Calu3 (cell line): Measurements from ENCODE around the gene FGGY. TPM values are rescaled to one million over a fixed set of nuclear protein-coding genes. Genes with fewer than 3 reads are reported as not detected.
"Not testable (repeated sequence)": the region's sequence is repeated elsewhere in the genome, so short reads cannot be mapped to it uniquely, and the experiment has no call there.

Source experiments
- BruUV-seq: library from RNA; stranded (reverse); fragments of 400-500 nt; replicated peaks from 2 replicates; lab custom pipeline; 2021; lab: Mats Ljungman, UMichigan
- CTCF ChIA-PET: fragments of 300-600 bp; sonication (Branson Sonifier 250); formaldehyde crosslinking; loops from one replicate; lab custom pipeline; 2022; ENCODE audit warnings: antibody characterized with exemption; lab: Charles Lee
- DNase-seq: peaks from one replicate; pipeline ENCODE4 v3.0.0; 2022
- H3K27ac Mint-ChIP-seq: one replicate; pipeline ENCODE4 v1.8.0; 2022; ENCODE audit warnings: mixed read lengths; ENCODE audit not compliant: unreplicated experiment
- H3K27me3 Mint-ChIP-seq: one replicate; pipeline ENCODE4 v1.8.0; 2022; ENCODE audit warnings: mixed read lengths; ENCODE audit not compliant: unreplicated experiment
- H3K36me3 Mint-ChIP-seq: one replicate; pipeline ENCODE4 v1.8.0; 2022; ENCODE audit warnings: mild to moderate bottlenecking, moderate library complexity, mixed read lengths; ENCODE audit not compliant: insufficient read depth, unreplicated experiment
- H3K4me1 Mint-ChIP-seq: one replicate; pipeline ENCODE4 v1.8.0; 2022; ENCODE audit warnings: mild to moderate bottlenecking, low read depth, mixed read lengths; ENCODE audit not compliant: unreplicated experiment
- H3K4me3 Mint-ChIP-seq: one replicate; pipeline ENCODE4 v1.8.0; 2022; ENCODE audit warnings: mild to moderate bottlenecking, low read depth, moderate library complexity, mixed read lengths; ENCODE audit not compliant: unreplicated experiment
- H3K9me3 Mint-ChIP-seq: one replicate; pipeline ENCODE4 v1.8.0; 2022; ENCODE audit warnings: low read depth, mixed read lengths; ENCODE audit not compliant: unreplicated experiment
- intact Hi-C: fragments of 100-400 bp; cut with micrococcal nuclease; formaldehyde crosslinking; loops from one replicate; pipeline ENCODE4 v1.10.0; 2022; ENCODE audit not compliant: unreplicated experiment
- total RNA-seq: library from RNA; stranded (reverse); gene quantifications from 2 replicates; pipeline ENCODE4 v1.2.3, GENCODE V29; 2022
- TF ChIP-seq, protein P1 (sequence below): fragments of 200-600 bp; IDR thresholded peaks from one replicate; pipeline ENCODE4 v1.8.0; 2022; ENCODE audit warnings: antibody characterized with exemption; ENCODE audit not compliant: unreplicated experiment

Gene FGGY
- total RNA-seq, 1 experiment from 2014 or later: 11.1 TPM

DNA sequence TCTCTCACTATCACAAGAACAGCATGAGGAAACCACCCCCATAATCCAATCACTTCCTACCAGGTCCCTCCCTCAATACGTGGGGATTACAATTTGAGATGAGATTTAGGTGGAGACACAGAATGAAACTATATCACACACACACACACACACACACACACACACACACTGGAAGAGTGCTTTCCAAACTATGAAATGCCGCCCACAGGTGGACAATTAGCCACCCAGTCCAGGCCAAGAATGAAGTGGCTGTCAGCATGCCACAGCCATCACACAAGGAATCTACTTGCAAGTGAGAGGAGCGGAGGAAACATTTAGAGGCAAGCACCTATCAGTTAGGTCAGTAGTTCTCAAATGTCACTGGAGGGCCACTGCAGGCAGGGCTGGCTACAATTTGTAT is 412.4 kb downstream of the FGGY start:
- CTCF ChIA-PET: no interaction called here
- H3K9me3 Mint-ChIP-seq: no peaks in the 10 kb centered on the region

GRCh38 chr1:59710920-59711319 is 414.0 kb downstream of the FGGY start:
- DNase-seq, CTCF ChIA-PET, H3K4me3 Mint-ChIP-seq, H3K27ac Mint-ChIP-seq, BruUV-seq, H3K27me3 Mint-ChIP-seq, H3K36me3 Mint-ChIP-seq, intact Hi-C loops, H3K9me3 Mint-ChIP-seq, H3K4me1 Mint-ChIP-seq: not testable (repeated sequence)

More for the DNA sequence above, 412.4 kb downstream of the FGGY start:
- intact Hi-C loops: no loop called here
- Mint-ChIP-seq H3K27ac (no peak overlapping the region), H3K4me3 (no peak overlapping the region), H3K4me1 (peaks cover 9% of the 10 kb centered on the region), H3K36me3 (no peaks in the 10 kb centered on the region), H3K27me3 (no peaks in the 10 kb centered on the region)
- BruUV-seq: no TSS peak
- DNase-seq: no peak
- TF ChIP-seq, protein P1, sequence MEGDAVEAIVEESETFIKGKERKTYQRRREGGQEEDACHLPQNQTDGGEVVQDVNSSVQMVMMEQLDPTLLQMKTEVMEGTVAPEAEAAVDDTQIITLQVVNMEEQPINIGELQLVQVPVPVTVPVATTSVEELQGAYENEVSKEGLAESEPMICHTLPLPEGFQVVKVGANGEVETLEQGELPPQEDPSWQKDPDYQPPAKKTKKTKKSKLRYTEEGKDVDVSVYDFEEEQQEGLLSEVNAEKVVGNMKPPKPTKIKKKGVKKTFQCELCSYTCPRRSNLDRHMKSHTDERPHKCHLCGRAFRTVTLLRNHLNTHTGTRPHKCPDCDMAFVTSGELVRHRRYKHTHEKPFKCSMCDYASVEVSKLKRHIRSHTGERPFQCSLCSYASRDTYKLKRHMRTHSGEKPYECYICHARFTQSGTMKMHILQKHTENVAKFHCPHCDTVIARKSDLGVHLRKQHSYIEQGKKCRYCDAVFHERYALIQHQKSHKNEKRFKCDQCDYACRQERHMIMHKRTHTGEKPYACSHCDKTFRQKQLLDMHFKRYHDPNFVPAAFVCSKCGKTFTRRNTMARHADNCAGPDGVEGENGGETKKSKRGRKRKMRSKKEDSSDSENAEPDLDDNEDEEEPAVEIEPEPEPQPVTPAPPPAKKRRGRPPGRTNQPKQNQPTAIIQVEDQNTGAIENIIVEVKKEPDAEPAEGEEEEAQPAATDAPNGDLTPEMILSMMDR: no peak

DNA sequence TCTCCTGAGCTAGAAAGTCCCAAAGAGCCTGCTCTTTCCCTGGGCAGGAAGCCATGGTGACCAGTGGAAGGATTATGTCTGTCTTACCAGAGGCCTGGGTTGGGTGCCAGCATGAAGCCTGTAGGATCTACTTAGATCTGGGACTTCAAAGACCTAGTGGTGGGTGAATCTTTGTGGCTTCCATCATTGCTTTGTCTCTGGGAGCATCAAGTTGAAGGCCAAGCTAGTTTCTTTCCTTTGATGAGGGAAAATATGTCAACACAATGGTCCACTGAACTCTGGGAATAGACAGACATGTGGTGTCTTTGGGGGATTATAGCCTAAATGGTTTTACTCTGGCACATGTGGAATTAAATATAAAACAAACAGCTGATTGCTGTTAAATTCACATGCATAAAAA is 417.3 kb downstream of the FGGY start:
- Mint-ChIP-seq H3K4me3 (no peak overlapping the region), H3K27ac (no peak overlapping the region), H3K27me3 (no peaks in the 10 kb centered on the region), H3K4me1 (no peaks in the 10 kb centered on the region), H3K9me3 (no peaks in the 10 kb centered on the region), H3K36me3 (no peaks in the 10 kb centered on the region)
- BruUV-seq: no TSS peak
- CTCF ChIA-PET: no interaction called here
- intact Hi-C loops: no loop called here
- TF ChIP-seq, protein P1: no peak
- no peak for DNase-seq

DNA sequence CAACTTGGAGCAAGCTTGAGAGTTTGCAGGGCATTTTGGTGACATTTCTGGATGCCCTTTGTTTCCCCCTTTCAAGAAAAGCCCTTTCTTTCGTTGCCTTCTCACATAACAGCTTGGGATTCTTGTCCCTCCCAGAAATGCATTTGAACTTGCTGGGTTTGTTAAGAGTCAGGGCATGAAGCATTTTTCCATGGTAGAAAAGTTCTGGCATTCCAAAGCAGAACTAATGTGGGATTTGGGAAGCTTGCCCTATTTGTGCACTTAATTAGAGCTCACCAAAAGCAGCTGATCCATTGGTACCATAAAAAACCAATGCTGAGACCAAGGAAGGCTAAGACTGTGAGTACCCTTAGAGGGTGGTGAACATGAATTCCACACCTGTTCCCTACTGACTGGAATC is 418.1 kb downstream of the FGGY start:
- Mint-ChIP-seq H3K9me3 (no peaks in the 10 kb centered on the region), H3K27me3 (no peaks in the 10 kb centered on the region), H3K4me1 (no peaks in the 10 kb centered on the region), H3K4me3 (no peak overlapping the region), H3K27ac (no peak overlapping the region), H3K36me3 (no peaks in the 10 kb centered on the region)
- CTCF ChIA-PET: no interaction called here
- intact Hi-C loops: no loop called here
- BruUV-seq: no TSS peak
- TF ChIP-seq, protein P1: no peak
- DNase-seq: no peak

- intact Hi-C loops: no loop called here
- Mint-ChIP-seq H3K36me3 (no peaks in the 10 kb centered on the region), H3K4me3 (no peak overlapping the region), H3K4me1 (peaks cover 8% of the 10 kb centered on the region), H3K27me3 (no peaks in the 10 kb centered on the region), H3K27ac (no peak overlapping the region), H3K9me3 (no peaks in the 10 kb centered on the region)
- CTCF ChIA-PET: no interaction called here
- no peak for DNase-seq
- BruUV-seq: no TSS peak
- TF ChIP-seq, protein P1: no peak
Measured at GRCh38 chr1:59716832-59717231, 419.9 kb downstream of the FGGY start.
